GM23248 (cell line): ENCODE results near the gene ODC1. TPM values are rescaled to one million over a fixed set of nuclear protein-coding genes. Genes with fewer than 3 reads are reported as not detected.

ENCODE experiments used
- DNase-seq: peaks from one replicate; pipeline ENCODE4 v3.0.0-alpha.2; 2015
- H2AFZ ChIP-seq: fragments of 200-600 bp; sonication (generic); 2 replicates; pipeline ENCODE4 v1.6.1; 2016; ENCODE audit warnings: antibody characterized with exemption
- H3F3A ChIP-seq: fragments of 200-600 bp; sonication (generic); 2 replicates; pipeline ENCODE4 v1.6.1; 2016; ENCODE audit warnings: mild to moderate bottlenecking, antibody characterized with exemption, mixed run types; ENCODE audit not compliant: insufficient read depth
- H3K27ac ChIP-seq: fragments of 200-600 bp; sonication (generic); 2 replicates; pipeline ENCODE4 v1.5.1; 2016; ENCODE audit warnings: mild to moderate bottlenecking
- H3K27me3 ChIP-seq: fragments of 200-600 bp; sonication (generic); replicated peaks from 2 replicates; pipeline ENCODE4 v1.6.1; 2016; ENCODE audit warnings: mild to moderate bottlenecking; ENCODE audit not compliant: insufficient read depth
- H3K36me3 ChIP-seq: fragments of 200-600 bp; sonication (generic); 2 replicates; pipeline ENCODE4 v1.6.1; 2016; ENCODE audit warnings: low read depth, mild to moderate bottlenecking
- H3K4me1 ChIP-seq: fragments of 200-600 bp; sonication (generic); 2 replicates; pipeline ENCODE4 v1.6.1; 2016; ENCODE audit warnings: mild to moderate bottlenecking; ENCODE audit not compliant: insufficient read depth
- H3K4me2 ChIP-seq: fragments of 200-600 bp; sonication (generic); one replicate; pipeline ENCODE4 v1.6.1; 2016; ENCODE audit warnings: mild to moderate bottlenecking; ENCODE audit not compliant: unreplicated experiment
- H3K4me3 ChIP-seq: fragments of 200-600 bp; sonication (generic); 2 replicates; pipeline ENCODE4 v1.5.1; 2016; ENCODE audit warnings: mild to moderate bottlenecking
- H3K79me2 ChIP-seq: fragments of 200-600 bp; sonication (generic); 2 replicates; pipeline ENCODE4 v1.6.1; 2016; ENCODE audit warnings: mild to moderate bottlenecking; ENCODE audit not compliant: insufficient read depth
- H3K9ac ChIP-seq: fragments of 200-600 bp; sonication (generic); 2 replicates; pipeline ENCODE4 v1.6.1; 2016; ENCODE audit warnings: mild to moderate bottlenecking
- H3K9me2 ChIP-seq: fragments of 200-600 bp; sonication (generic); 2 replicates; pipeline ENCODE4 v1.6.1; 2016; ENCODE audit warnings: mixed run types, mild to moderate bottlenecking, moderate library complexity; ENCODE audit not compliant: insufficient read depth
- H3K9me3 ChIP-seq: fragments of 200-600 bp; sonication (generic); one replicate; pipeline ENCODE4 v1.6.1; 2017; ENCODE audit warnings: low read depth
- H4K20me1 ChIP-seq: fragments of 200-600 bp; sonication (generic); 2 replicates; pipeline ENCODE4 v1.6.0; 2016; ENCODE audit not compliant: insufficient read depth
- EZH2 ChIP-seq: fragments of 200-600 bp; sonication (generic); IDR thresholded peaks from 2 replicates; pipeline ENCODE4 v1.6.1; 2018; ENCODE audit warnings: antibody characterized with exemption, mild to moderate bottlenecking; ENCODE audit not compliant: insufficient read depth, poor library complexity, severe bottlenecking
- EZH2phosphoT487 ChIP-seq: fragments of 200-600 bp; sonication (generic); IDR thresholded peaks from 2 replicates; pipeline ENCODE4 v1.6.1; 2018; ENCODE audit warnings: antibody characterized with exemption, moderate library complexity, mild to moderate bottlenecking, low read depth; ENCODE audit not compliant: insufficient read depth
- WGBS, 2 experiments: methylation state at CpG; one replicate each; pipeline ENCODE4 v1.1.6; 2015 to 2017; ENCODE audit warnings: low lambda C conversion rate in 2 of 2, low coverage in 1 of 2; ENCODE audit errors: missing lambda C conversion rate in 2 of 2; 5-methylcytosine and 5-hydroxymethylcytosine counted together
- in situ Hi-C: fragments of 300-500 bp; cut with MboI; formaldehyde crosslinking; loops from 2 replicates; pipeline ENCODE4 v1.15.0; 2020
- polyA plus RNA-seq: library from polyadenylated mRNA; unstranded; fragments of >200 nt; fragmentation: Nextera tagmentation; extraction: Ambion mirVana; gene quantifications from 2 replicates; pipeline ENCODE4 v1.2.1, GENCODE V29; 2016
- total RNA-seq: library from RNA; depleted of rRNA; stranded (reverse); fragments of >200 nt; shearing (Covaris generic); gene quantifications from 2 replicates; pipeline ENCODE4 v1.2.3, GENCODE V29; 2014

ODC1 gene
- total and polyA plus RNA-seq, 2 experiments from 2014 or later = 58.3 to 106 TPM

- no peak for DNase-seq
- no peak overlapping the region for H2AFZ ChIP-seq
- WGBS, 2 experiments = 93% methylated on average over 2 of the region's 2 CpGs
- H3K9me2 ChIP-seq = no peaks in the 10 kb centered on the region
- H3K36me3 ChIP-seq = no peaks in the 10 kb centered on the region
- H3K9me3 ChIP-seq = no peaks in the 10 kb centered on the region
- no peak overlapping the region for H3K4me3 ChIP-seq
- peaks cover 3% of the 10 kb centered on the region; the same call in 1 of the 2 replicates for H3K27me3 ChIP-seq
- no peak for TF ChIP-seq EZH2
- TF ChIP-seq EZH2phosphoT487 = no peak
- in situ Hi-C loops = no loop called here
- no peak overlapping the region for H3K9ac ChIP-seq
- H3K4me1 ChIP-seq = no peaks in the 10 kb centered on the region
- H3K79me2 ChIP-seq = no peaks in the 10 kb centered on the region
- H4K20me1 ChIP-seq = no peaks in the 10 kb centered on the region
- no peak overlapping the region for H3K4me2 ChIP-seq
- no peak overlapping the region for H3K27ac ChIP-seq
- no peaks in the 10 kb centered on the region for H3F3A ChIP-seq
These were observed 23.8 kb upstream of the ODC1 start for GRCh38 chr2:10471955-10472354.

- H3K9ac ChIP-seq = no peak overlapping the region
- no peaks in the 10 kb centered on the region for H3K9me3 ChIP-seq
- H3K4me3 ChIP-seq = no peak overlapping the region
- no peaks in the 10 kb centered on the region for H4K20me1 ChIP-seq
- H3K4me1 ChIP-seq = no peaks in the 10 kb centered on the region
- no peaks in the 10 kb centered on the region for H3K79me2 ChIP-seq
- no peaks in the 10 kb centered on the region for H3K36me3 ChIP-seq
- DNase-seq = no peak
- WGBS, 2 experiments = 52 to 58% methylated on average over 15 of the region's 15 CpGs
- no peak overlapping the region for H2AFZ ChIP-seq
- H3K27ac ChIP-seq = no peak overlapping the region
- peaks cover 3% of the 10 kb centered on the region; the same call in 1 of the 2 replicates for H3K27me3 ChIP-seq
- no peaks in the 10 kb centered on the region for H3K9me2 ChIP-seq
- TF ChIP-seq EZH2 = no peak
- no peak for TF ChIP-seq EZH2phosphoT487
- H3F3A ChIP-seq = no peaks in the 10 kb centered on the region
- no peak overlapping the region for H3K4me2 ChIP-seq
- in situ Hi-C loops = no loop called here
These were observed 23.0 kb upstream of the ODC1 start for GRCh38 chr2:10471046-10471571.

GRCh38 chr2:10469955-10470608 lies 22.0 kb upstream of the ODC1 start:
- WGBS, 2 experiments = 44 to 47% methylated on average over 12 of the region's 12 CpGs
- Histone ChIP-seq H3K4me1 (no peaks in the 10 kb centered on the region), H3K9ac (no peak overlapping the region), H2AFZ (no peak overlapping the region), H3K36me3 (no peaks in the 10 kb centered on the region), H3K4me2 (no peak overlapping the region), H3F3A (no peaks in the 10 kb centered on the region), H3K9me3 (no peaks in the 10 kb centered on the region), H3K9me2 (no peaks in the 10 kb centered on the region), H3K4me3 (no peak overlapping the region), H3K27me3 (peaks cover 3% of the 10 kb centered on the region; the same call in 1 of the 2 replicates), H3K79me2 (no peaks in the 10 kb centered on the region), H3K27ac (no peak overlapping the region), H4K20me1 (no peaks in the 10 kb centered on the region)
- no peak for TF ChIP-seq EZH2phosphoT487
- no peak for TF ChIP-seq EZH2
- DNase-seq = no peak
- in situ Hi-C loops = no loop called here

- no peak overlapping the region for H2AFZ ChIP-seq
- peaks cover 3% of the 10 kb centered on the region; the same call in 1 of the 2 replicates for H3K27me3 ChIP-seq
- 70 to 74% methylated on average over 4 of the region's 4 CpGs for WGBS, 2 experiments
- H3K9me2 ChIP-seq = no peaks in the 10 kb centered on the region
- no peak overlapping the region for H3K27ac ChIP-seq
- no peaks in the 10 kb centered on the region for H3K36me3 ChIP-seq
- no peaks in the 10 kb centered on the region for H3K79me2 ChIP-seq
- in situ Hi-C loops = no loop called here
- H3F3A ChIP-seq = no peaks in the 10 kb centered on the region
- no peak for TF ChIP-seq EZH2
- TF ChIP-seq EZH2phosphoT487 = no peak
- no peaks in the 10 kb centered on the region for H3K4me1 ChIP-seq
- no peaks in the 10 kb centered on the region for H4K20me1 ChIP-seq
- no peak overlapping the region for H3K4me2 ChIP-seq
- H3K9ac ChIP-seq = no peak overlapping the region
- H3K4me3 ChIP-seq = no peak overlapping the region
- DNase-seq = no peak
- no peaks in the 10 kb centered on the region for H3K9me3 ChIP-seq
These were observed 21.2 kb upstream of the ODC1 start for GRCh38 chr2:10469301-10469700.
